Psoas muscle (tissue), 8 donors: ENCODE results near the gene MRPS5. TPM values are rescaled to one million over a fixed set of nuclear protein-coding genes. Genes with fewer than 3 reads are reported as not detected.

Source experiments
- ATAC-seq, 4 donors: fragments of 200-7000 bp; cut with Tn5 transposase; one replicate each; pipeline ENCODE4 v1.9.1; 2020; ENCODE audit warnings: moderate library complexity in 3 of 4, mild to moderate bottlenecking in 2 of 4
- DNase-seq, 2 donors: peaks; one replicate each; pipeline ENCODE4 v3.0.0-alpha.2; 2020
- H3K27ac ChIP-seq: fragments of 200-600 bp; one replicate; pipeline ENCODE4 v1.8.0; 2022
- H3K27me3 ChIP-seq, 3 donors: fragments of 200-600 bp in 1 of 3; one replicate each; pipeline versions ENCODE4 v1.6.1 to v1.8.0; 2013 to 2022; ENCODE audit warnings: low read length in 2 of 3, mild to moderate bottlenecking in 2 of 3, moderate library complexity in 1 of 3; ENCODE audit not compliant: insufficient read depth in 3 of 3
- H3K36me3 ChIP-seq, 2 donors: fragments of 200-600 bp in 1 of 2; one replicate each; pipeline versions ENCODE4 v1.6.1 to v1.8.0; 2013 to 2022; ENCODE audit warnings: low read depth in 1 of 2, mild to moderate bottlenecking in 1 of 2, moderate library complexity in 1 of 2; ENCODE audit not compliant: insufficient read depth in 1 of 2
- H3K4me1 ChIP-seq: fragments of 200-600 bp; one replicate; pipeline ENCODE4 v1.8.0; 2022
- H3K4me3 ChIP-seq: fragments of 200-600 bp; one replicate; pipeline ENCODE4 v1.8.0; 2022; ENCODE audit warnings: mild to moderate bottlenecking
- H3K9me3 ChIP-seq: fragments of 200-600 bp; one replicate; pipeline ENCODE4 v1.8.0; 2022
- CTCF ChIP-seq: fragments of 200-600 bp; IDR thresholded peaks from one replicate; pipeline ENCODE4 v1.8.0; 2022; ENCODE audit warnings: antibody characterized with exemption
- WGBS, 3 donors: extraction: QIAGEN DNeasy Blood & Tissue Kit; methylation state at CpG; one replicate each; pipeline versions ENCODE4 v1.1.6 to v1.1.7; 2013; 5-methylcytosine and 5-hydroxymethylcytosine counted together
- intact Hi-C, 2 donors: fragments of 100-400 bp; cut with DNase I; formaldehyde crosslinking; loops; one replicate each; pipeline versions ENCODE4 v1.11.0 to v1.14.2; 2022
- polyA plus RNA-seq, 3 donors: library from polyadenylated mRNA; stranded (reverse); fragments of 200-250 nt; gene quantifications; one replicate each; pipeline ENCODE4 v1.2.3, GENCODE V29; 2013
- total RNA-seq, 4 donors: library from RNA; stranded (reverse); fragmentation: NEBNext Ultra II Directional in 2 of 4; extraction: Animal tissue kit (Norgen Biotek cat#: 25700) in 2 of 4; gene quantifications; one replicate each; pipeline versions ENCODE4 v1.2.1 to v1.2.4, GENCODE V29; 2021 to 2023
- donor health status: healthy with polysubstance abuse.
- donor health status: DM: no; HTN: no; CAD: no; lungs with moderate emphysema.
- donor health status: Bipolar disorder and iron deficiency.
- donor health status: healthy.
- donor health status: DM: yes; HTN: yes; CAD: no.
- donor health status: DM: no; HTN: no; CAD: no.
- donor health status: DM: no; HTN: no; CAD: no.
- donor health status: DM: yes; HTN: yes; CAD: no.

Gene MRPS5
- total and polyA plus RNA-seq, 7 donors: 45.6 to 180 (median 79.0) TPM

GRCh38 chr2:95060446-95061118 is 61.0 kb downstream of the MRPS5 start:
- no peaks in the 10 kb centered on the region for H3K36me3 ChIP-seq
- H3K4me3 ChIP-seq: no peak overlapping the region
- intact Hi-C loops: no loop called here
- DNase-seq (no peak), ATAC-seq (no peak)
- TF ChIP-seq CTCF: no peak
- no peaks in the 10 kb centered on the region for H3K9me3 ChIP-seq
- H3K27me3 ChIP-seq: peaks cover 0 to 17% (median 0%) of the 10 kb centered on the region in 3 donors
- H3K27ac ChIP-seq: no peak overlapping the region
- 72 to 81% (median 72%) methylated on average over 17 of the region's 17 CpGs for WGBS, 3 donors
- H3K4me1 ChIP-seq: no peaks in the 10 kb centered on the region

GRCh38 chr2:95059656-95060370 is 61.8 kb downstream of the MRPS5 start:
- H3K9me3 ChIP-seq: no peaks in the 10 kb centered on the region
- H3K4me3 ChIP-seq: no peak overlapping the region
- H3K27me3 ChIP-seq: peaks cover 0 to 18% (median 0%) of the 10 kb centered on the region in 3 donors
- no peak for TF ChIP-seq CTCF
- no peaks in the 10 kb centered on the region for H3K36me3 ChIP-seq
- 70 to 78% (median 71%) methylated on average over 12 of the region's 12 CpGs for WGBS, 3 donors
- intact Hi-C loops: no loop called here
- no peak overlapping the region for H3K27ac ChIP-seq
- H3K4me1 ChIP-seq: no peaks in the 10 kb centered on the region
- ATAC-seq (no peak), DNase-seq (no peak)

GRCh38 chr2:95058989-95059641 is 62.5 kb downstream of the MRPS5 start:
- DNase-seq: no peak
- Histone ChIP-seq H3K9me3 (no peaks in the 10 kb centered on the region), H3K4me1 (no peaks in the 10 kb centered on the region), H3K36me3 (no peaks in the 10 kb centered on the region), H3K27ac (no peak overlapping the region), H3K27me3 (peaks cover 0 to 18% (median 0%) of the 10 kb centered on the region in 3 donors), H3K4me3 (no peak overlapping the region)
- intact Hi-C loops: no loop called here
- TF ChIP-seq CTCF: no peak
- no peak for ATAC-seq
- WGBS, 3 donors: 61 to 74% (median 68%) methylated on average over 10 to 11 of the region's 11 CpGs

GRCh38 chr2:95058466-95058988 is 63.1 kb downstream of the MRPS5 start:
- no peak for TF ChIP-seq CTCF
- WGBS, 3 donors: 82 to 86% (median 83%) methylated on average over 9 of the region's 9 CpGs
- Histone ChIP-seq H3K36me3 (no peaks in the 10 kb centered on the region), H3K4me1 (no peaks in the 10 kb centered on the region), H3K4me3 (no peak overlapping the region), H3K27me3 (peaks cover 0 to 16% (median under 1%) of the 10 kb centered on the region in 3 donors), H3K9me3 (no peaks in the 10 kb centered on the region), H3K27ac (no peak overlapping the region)
- ATAC-seq: no peak
- no peak for DNase-seq
- intact Hi-C loops: no loop called here
